K562 (cell line): Measurements from ENCODE around the gene NLGN4Y. TPM values are rescaled to one million over a fixed set of nuclear protein-coding genes. Genes with fewer than 3 reads are reported as not detected.

Source experiments
- ATAC-seq: fragments of 200-7000 bp; cut with Tn5 transposase; 3 replicates; pipeline ENCODE4 v1.9.1; 2020; ENCODE audit warnings: moderate library complexity
- BruUV-seq: library from RNA; stranded (reverse); fragments of 400-500 nt; replicated peaks from 2 replicates; lab custom pipeline; 2021; lab: Mats Ljungman, UMichigan
- CTCF ChIA-PET: fragments of 300-600 bp; formaldehyde crosslinking; extraction: SDS; loops from one replicate; lab custom pipeline; 2021; ENCODE audit warnings: low intra/inter-chr PET ratio; lab: Yijun Ruan, JAX
- POLR2A ChIA-PET: fragments of 300-600, 350-650 bp; sonication (Branson Sonifier 250); formaldehyde crosslinking; extraction: SDS; loops from one replicate; lab custom pipeline; 2021; ENCODE audit warnings: antibody characterized with exemption, inconsistent platforms; lab: Yijun Ruan, JAX
- DNase-seq, 4 experiments: peaks; one replicate each; pipeline versions ENCODE4 v3.0.0 to v3.0.0-alpha.2; 2011 to 2018; ENCODE audit warnings: low spot score in 3 of 4, mixed read lengths in 3 of 4; ENCODE audit errors: extremely low read depth in 1 of 4
- FAIRE-seq: peaks from 2 replicates; lab custom pipeline; 2011; peaks lifted over from hg19 to GRCh38; lab: Jason Lieb, UNC
- H2AFZ ChIP-seq: 2 replicates; pipeline ENCODE4 v1.6.0; 2011; ENCODE audit warnings: low read depth, low read length, control low read depth, inconsistent platforms
- H3K27ac ChIP-seq: fragments of 200-600 bp; 3 replicates; pipeline ENCODE4 v1.8.0; 2011; ENCODE audit warnings: low read depth, mild to moderate bottlenecking, control low read depth, inconsistent platforms, low read length, moderate library complexity, mixed read lengths; ENCODE audit errors: extremely low read depth
- H3K27me3 ChIP-seq, 2 experiments: fragments of 300-600 bp in 1 of 2; 2 replicates in 1 of 2; 3 replicates in 1 of 2; pipeline versions ENCODE4 v1.6.0 to v1.8.0; 2011; ENCODE audit warnings: inconsistent platforms in 2 of 2, low read length in 2 of 2, mild to moderate bottlenecking in 1 of 2, mixed read lengths in 1 of 2, moderate library complexity in 1 of 2; ENCODE audit not compliant: control insufficient read depth in 2 of 2, insufficient read depth in 2 of 2
- H3K36me3 ChIP-seq: fragments of 300-600 bp; 3 replicates; pipeline ENCODE4 v1.8.0; 2011; ENCODE audit warnings: mild to moderate bottlenecking, low read length, inconsistent platforms; ENCODE audit not compliant: control insufficient read depth, insufficient read depth
- H3K4me1 ChIP-seq, 2 experiments: fragments of 200-600 bp in 1 of 2; replicated peaks in 1 of 2; 2 replicates in 1 of 2; 3 replicates in 1 of 2; pipeline versions ENCODE4 v1.5.1 to v1.8.0; 2011; ENCODE audit warnings: inconsistent platforms in 2 of 2, low read length in 2 of 2, mild to moderate bottlenecking in 1 of 2, mixed read lengths in 1 of 2, moderate library complexity in 1 of 2; ENCODE audit not compliant: control insufficient read depth in 2 of 2, insufficient read depth in 2 of 2
- H3K4me2 ChIP-seq: 2 replicates; pipeline ENCODE4 v1.6.1; 2011; ENCODE audit warnings: low read length, control low read depth, inconsistent platforms, mixed read lengths; ENCODE audit not compliant: insufficient read depth
- H3K4me3 ChIP-seq: fragments of 200-600 bp; sonication (generic), shearing (Covaris generic); 2 replicates; pipeline ENCODE4 v1.5.1; 2016; ENCODE audit warnings: control low read depth, inconsistent platforms
- H3K79me2 ChIP-seq: fragments of 200-600 bp; 3 replicates; pipeline ENCODE4 v1.8.0; 2011; ENCODE audit warnings: low read length, inconsistent platforms; ENCODE audit not compliant: control insufficient read depth, insufficient read depth
- H3K9ac ChIP-seq, 2 experiments: 2 replicates each; pipeline versions ENCODE4 v1.6.0 to v1.6.1; 2011; ENCODE audit warnings: low read depth in 2 of 2, low read length in 2 of 2, control low read depth in 1 of 2, inconsistent platforms in 1 of 2, mild to moderate bottlenecking in 1 of 2, mixed read lengths in 1 of 2; ENCODE audit not compliant: insufficient read depth in 1 of 2
- H3K9me1 ChIP-seq: one replicate; pipeline ENCODE4 v1.6.0; 2011; ENCODE audit warnings: inconsistent platforms, mild to moderate bottlenecking, low read length, moderate library complexity; ENCODE audit not compliant: control insufficient read depth, insufficient read depth
- H3K9me3 ChIP-seq: replicated peaks from 2 replicates; pipeline ENCODE4 v1.5.1; 2011; ENCODE audit warnings: low read depth, low read length, inconsistent platforms; ENCODE audit not compliant: control insufficient read depth, insufficient read depth
- H4K20me1 ChIP-seq: replicated peaks from 2 replicates; pipeline ENCODE4 v1.6.1; 2011; ENCODE audit warnings: low read length, inconsistent platforms, mixed read lengths; ENCODE audit not compliant: control insufficient read depth, insufficient read depth
- CBFA2T3 ChIP-seq: fragments of 450-650 bp; IDR thresholded peaks from 2 replicates; pipeline ENCODE4 v1.6.1; 2017
- CBX5 ChIP-seq: IDR thresholded peaks from 2 replicates; pipeline ENCODE4 v1.6.1; 2014; ENCODE audit warnings: low read depth, borderline replicate concordance
- ETS2 ChIP-seq: IDR thresholded peaks from 2 replicates; pipeline ENCODE4 v1.6.1; 2016; ENCODE audit warnings: borderline replicate concordance, missing genetic modification characterization, mild to moderate bottlenecking, moderate library complexity, missing compliant biosample characterization; ENCODE audit not compliant: poor library complexity, severe bottlenecking
- EWSR1 ChIP-seq: fragments of 450-650 bp; IDR thresholded peaks from 2 replicates; pipeline ENCODE4 v1.6.1; 2018; ENCODE audit warnings: borderline replicate concordance, mild to moderate bottlenecking, low read depth, moderate library complexity; ENCODE audit not compliant: partially characterized antibody
- MED1 ChIP-seq: sonication (generic); formaldehyde crosslinking; IDR thresholded peaks from 2 replicates; pipeline ENCODE4 v1.8.1; 2023; ENCODE audit warnings: missing genetic modification reagents, borderline replicate concordance
- MXI1 ChIP-seq: IDR thresholded peaks from 2 replicates; pipeline ENCODE4 v1.6.1; 2011; ENCODE audit warnings: low read depth, mild to moderate bottlenecking, improper control_type of control experiment, low read length
- NUFIP1 ChIP-seq: fragments of 450-650 bp; IDR thresholded peaks from 2 replicates; pipeline ENCODE4 v1.6.1; 2018; ENCODE audit not compliant: partially characterized antibody
- SP2 ChIP-seq: IDR thresholded peaks from 2 replicates; pipeline ENCODE4 v1.6.1; 2011; ENCODE audit warnings: mild to moderate bottlenecking, low read depth, low read length, moderate library complexity; ENCODE audit not compliant: poor library complexity, severe bottlenecking; ENCODE audit errors: extremely low read depth
- TARDBP ChIP-seq: fragments of 450-650 bp; IDR thresholded peaks from 2 replicates; pipeline ENCODE4 v1.6.1; 2016
- ZFX ChIP-seq: sonication (generic); formaldehyde crosslinking; IDR thresholded peaks from 2 replicates; pipeline ENCODE4 v1.8.0; 2022; ENCODE audit warnings: mild to moderate bottlenecking, missing genetic modification reagents, moderate library complexity
- ZNF121 ChIP-seq: sonication (generic); formaldehyde crosslinking; conservative IDR thresholded peaks from 2 replicates; pipeline ENCODE4 v1.8.0; 2022; ENCODE audit warnings: missing genetic modification reagents
- ZNF263 ChIP-seq: sonication (generic); formaldehyde crosslinking; IDR thresholded peaks from 2 replicates; pipeline ENCODE4 v1.8.0; 2022; ENCODE audit warnings: mild to moderate bottlenecking, missing genetic modification reagents, borderline replicate concordance
- ZZZ3 ChIP-seq: fragments of 450-650 bp; IDR thresholded peaks from 2 replicates; pipeline ENCODE4 v1.6.1; 2016; ENCODE audit warnings: antibody characterized with exemption, mild to moderate bottlenecking, moderate library complexity
- WGBS: fragments of 100-300 bp; shearing (Covaris generic); methylation state at CpG from one replicate; pipeline ENCODE4 v1.1.6; 2016; ENCODE audit warnings: low coverage, mixed read lengths; ENCODE audit not compliant: insufficient coverage; ENCODE audit errors: missing lambda C conversion rate; 5-methylcytosine and 5-hydroxymethylcytosine counted together
- in situ Hi-C: fragments of 300-500 bp; cut with MboI; formaldehyde crosslinking; loops from 4 replicates; pipeline ENCODE4 v1.15.0; 2018; ENCODE audit warnings: inconsistent platforms, mixed read lengths
- intact Hi-C: fragments of 100-400 bp; cut with micrococcal nuclease; formaldehyde crosslinking; loops from 2 replicates; pipeline ENCODE4 v1.14.2; 2022
- polyA plus RNA-seq, 8 experiments: library from polyadenylated mRNA; depleted of rRNA in 4 of 8; stranded (reverse) in 5 of 8; unstranded in 3 of 8; fragments of >200 nt; fragmentation: Nextera tagmentation in 2 of 8; fragmentation: Illumina TruSeq in 1 of 8; extraction: Ambion mirVana in 2 of 8; extraction: Trizol in 1 of 8; gene quantifications; 2 replicates each; pipeline versions ENCODE4 v1.2.1 to v1.2.3, GENCODE V29; 2011 to 2014; ENCODE audit warnings: inconsistent platforms in 1 of 8, missing spikeins in 1 of 8
- total RNA-seq, 7 experiments: library from RNA; depleted of rRNA in 6 of 7; stranded (reverse); fragments of >200 nt in 6 of 7; fragmentation: Illumina TruSeq in 2 of 7; extraction: Trizol in 2 of 7; gene quantifications; 2 replicates each; pipeline versions ENCODE4 v1.2.1 to v1.2.3, GENCODE V29; 2011 to 2021; ENCODE audit warnings: low replicate concordance in 1 of 7
- TF ChIP-seq, protein P1 (sequence below): IDR thresholded peaks from 2 replicates; pipeline ENCODE4 v1.6.1; 2012; ENCODE audit warnings: low read depth, low read length, improper control_type of control experiment, borderline replicate concordance

NLGN4Y gene
- total and polyA plus RNA-seq, 9 of the 15 experiments (the other 6 are each of a cell fraction or from before 2014, with no cell fraction given): not detected

GRCh38 chrY:14498071-14498470, 26.3 kb upstream of the NLGN4Y start:
- in situ Hi-C loops (no loop called here), intact Hi-C loops (no loop called here)
- ATAC-seq (no peak), DNase-seq (no peak), FAIRE-seq (no peak)
- no peak overlapping the region for H3K9ac ChIP-seq
- CTCF ChIA-PET: no interaction called here
- POLR2A ChIA-PET: no interaction called here
- BruUV-seq: no TSS peak
- no peaks in the 10 kb centered on the region for H3K4me1 ChIP-seq
- no peak overlapping the region for H3K4me3 ChIP-seq
- H3K36me3 ChIP-seq: no peaks in the 10 kb centered on the region
- H3K27ac ChIP-seq: no peak overlapping the region
- H3K4me2 ChIP-seq: no peak overlapping the region
- H2AFZ ChIP-seq: no peak overlapping the region
- no peaks in the 10 kb centered on the region for H3K27me3 ChIP-seq
- WGBS: no CpG with 5 or more reads among the region's 2 CpGs
- no peaks in the 10 kb centered on the region for H3K79me2 ChIP-seq
- no peaks in the 10 kb centered on the region for H3K9me1 ChIP-seq
- no peaks in the 10 kb centered on the region for H3K9me3 ChIP-seq
- no peaks in the 10 kb centered on the region for H4K20me1 ChIP-seq
- TF ChIP-seq, protein P1, sequence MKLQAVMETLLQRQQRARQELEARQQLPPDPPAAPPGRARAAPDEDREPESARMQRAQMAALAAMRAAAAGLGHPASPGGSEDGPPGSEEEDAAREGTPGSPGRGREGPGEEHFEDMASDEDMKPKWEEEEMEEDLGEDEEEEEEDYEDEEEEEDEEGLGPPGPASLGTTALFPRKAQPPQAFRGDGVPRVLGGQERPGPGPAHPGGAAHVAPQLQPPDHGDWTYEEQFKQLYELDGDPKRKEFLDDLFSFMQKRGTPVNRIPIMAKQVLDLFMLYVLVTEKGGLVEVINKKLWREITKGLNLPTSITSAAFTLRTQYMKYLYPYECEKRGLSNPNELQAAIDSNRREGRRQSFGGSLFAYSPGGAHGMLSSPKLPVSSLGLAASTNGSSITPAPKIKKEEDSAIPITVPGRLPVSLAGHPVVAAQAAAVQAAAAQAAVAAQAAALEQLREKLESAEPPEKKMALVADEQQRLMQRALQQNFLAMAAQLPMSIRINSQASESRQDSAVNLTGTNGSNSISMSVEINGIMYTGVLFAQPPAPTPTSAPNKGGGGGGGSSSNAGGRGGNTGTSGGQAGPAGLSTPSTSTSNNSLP: no peak
- TF ChIP-seq TARDBP (no peak), ZFX (CRISPR knock-in tag) (no peak), MED1 (no peak), CBFA2T3 (no peak), MXI1 (no peak), SP2 (no peak), ETS2 (tag) (no peak), EWSR1 (no peak), ZZZ3 (no peak), ZNF263 (CRISPR knock-in tag) (no peak), NUFIP1 (no peak), ZNF121 (CRISPR knock-in tag) (no peak), CBX5 (no peak)
